ENCODE data around the gene KDM4B.
"Not testable (repeated sequence)": the region's sequence is repeated elsewhere in the genome, so short reads cannot be mapped to it uniquely, and the experiment has no call there.

KDM4B gene

DNA sequence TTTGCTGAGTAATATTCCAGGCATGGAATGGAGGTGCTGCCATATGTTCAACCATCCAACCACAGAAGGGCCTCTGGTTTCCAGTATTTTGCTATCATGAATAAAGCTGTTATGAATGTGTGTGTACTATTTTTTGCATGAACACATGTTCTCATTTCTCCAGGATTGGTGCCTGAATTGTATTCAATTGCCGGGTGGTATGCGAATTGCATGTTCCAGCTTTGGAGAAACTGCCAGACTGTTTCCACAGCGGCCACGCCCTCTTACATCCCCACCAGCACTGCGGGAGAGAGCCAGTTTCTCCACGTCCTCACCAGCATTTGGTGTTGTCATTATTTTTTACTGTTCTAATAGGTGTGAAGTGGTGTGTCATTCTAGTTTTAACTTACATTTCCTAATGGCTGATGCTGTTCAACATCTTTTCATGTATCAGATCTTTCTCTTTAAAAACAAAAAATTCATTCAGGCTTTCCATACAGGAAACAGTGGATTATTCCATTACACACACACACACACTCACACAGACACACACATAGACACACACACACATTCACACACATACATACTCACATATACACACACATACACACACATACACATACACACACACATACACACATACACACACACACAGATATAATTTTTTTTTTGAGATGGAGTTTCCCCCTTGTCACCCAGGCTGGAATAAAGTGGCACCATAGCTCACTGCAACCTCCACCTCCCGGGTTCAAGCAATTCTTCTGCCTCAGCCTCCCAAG is 217.6 kb downstream of the KDM4B start:
- DNase-seq, result no peak

DNA sequence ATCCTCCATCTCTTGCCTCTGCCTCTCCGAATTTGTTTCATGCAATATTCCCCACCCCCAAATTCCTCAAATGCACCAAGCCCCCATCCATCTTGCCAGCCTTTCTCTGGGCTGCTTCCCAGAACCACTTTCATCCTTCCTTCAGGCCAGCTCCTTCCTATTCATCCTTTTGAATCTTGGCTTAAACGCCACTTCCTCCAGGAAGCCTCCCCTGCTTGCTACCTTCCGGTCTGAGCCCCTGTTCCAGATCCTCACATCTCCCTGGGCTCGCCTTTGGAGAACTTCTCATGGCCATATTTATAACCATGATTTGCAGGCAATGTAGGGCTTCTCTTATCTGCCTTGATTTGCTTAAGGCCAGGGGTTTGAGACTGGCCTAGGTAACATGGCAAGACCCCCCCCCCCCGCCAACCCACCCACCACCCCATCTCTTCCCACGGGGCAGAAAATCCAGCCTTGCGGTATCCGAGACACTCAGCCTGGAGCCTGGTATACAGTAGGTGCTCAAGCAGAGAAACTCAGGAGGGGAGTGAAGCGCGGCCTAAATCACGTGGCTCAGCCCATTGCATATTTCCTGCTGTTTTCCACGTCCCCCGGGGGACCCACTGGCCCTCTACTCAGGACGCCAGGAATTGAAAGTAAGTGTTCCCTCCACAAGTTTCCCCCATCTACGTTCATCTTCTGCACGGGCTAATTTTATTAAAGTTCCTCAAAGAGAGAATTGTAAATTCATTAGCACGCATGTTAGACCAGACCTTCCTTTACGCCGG is 219.8 kb downstream of the KDM4B start:
- no peak for DNase-seq

DNA sequence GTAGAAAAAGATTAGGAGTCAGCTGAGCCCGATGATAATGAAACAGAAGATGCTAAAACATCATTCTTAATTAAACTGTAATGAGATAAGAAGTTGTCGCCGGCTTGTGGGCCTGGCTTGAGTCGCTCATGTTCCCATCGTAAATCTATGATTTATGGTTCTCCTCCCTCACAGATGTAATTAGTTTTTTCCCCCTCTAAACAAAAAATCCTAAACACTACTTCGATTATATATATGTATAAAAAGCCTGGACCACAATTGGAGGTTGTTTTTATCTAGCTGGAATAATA is 220.3 kb downstream of the KDM4B start:
- DNase-seq, result no peak

- DNase-seq, result no peak
Observed at GRCh38 chr19:5191091-5191490, 222.2 kb downstream of the KDM4B start.

DNA sequence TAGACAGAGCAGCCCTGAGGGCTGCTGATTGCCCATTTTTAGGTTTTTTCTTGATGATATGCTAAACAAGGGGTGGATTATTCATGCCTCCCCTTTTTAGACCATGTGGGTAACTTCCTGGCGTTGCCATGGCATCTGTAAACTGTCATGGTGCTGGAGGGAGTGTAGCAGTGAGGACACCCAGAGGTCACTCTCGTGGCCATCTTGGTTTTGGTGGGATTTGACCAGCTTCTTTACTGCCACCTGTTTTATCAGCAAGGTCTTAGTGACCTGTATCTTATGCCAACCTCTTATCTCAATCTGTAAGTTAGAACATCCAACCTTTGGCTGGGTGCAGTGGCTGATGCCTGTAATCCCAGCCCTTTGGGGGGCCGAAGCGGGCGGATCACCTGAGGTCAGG is 223.7 kb downstream of the KDM4B start:
- DNase-seq, result no peak

DNA sequence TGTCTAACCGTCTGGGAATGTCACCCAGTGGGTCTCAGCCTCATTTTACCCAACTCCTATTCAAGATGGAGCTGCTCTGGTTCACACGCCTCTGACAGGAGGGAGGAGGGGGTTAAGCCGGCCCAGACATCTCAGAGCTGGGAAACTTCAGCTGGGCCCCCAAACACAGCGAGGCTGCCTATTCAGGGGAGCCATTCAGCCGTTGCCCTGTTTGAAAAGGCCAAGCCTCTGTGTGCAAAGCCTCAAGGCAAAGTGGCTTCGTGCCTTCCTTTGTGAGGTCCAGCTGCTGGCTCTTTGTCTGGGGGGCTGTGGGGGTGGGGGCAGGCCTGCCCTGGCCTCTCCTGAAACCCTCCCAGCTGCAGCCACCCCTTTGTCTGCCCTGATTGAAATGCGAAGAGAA is 224.3 kb downstream of the KDM4B start:
- DNase-seq, result no peak

GRCh38 chr19:5194641-5195040 is 225.7 kb downstream of the KDM4B start:
- no peak for DNase-seq

DNA sequence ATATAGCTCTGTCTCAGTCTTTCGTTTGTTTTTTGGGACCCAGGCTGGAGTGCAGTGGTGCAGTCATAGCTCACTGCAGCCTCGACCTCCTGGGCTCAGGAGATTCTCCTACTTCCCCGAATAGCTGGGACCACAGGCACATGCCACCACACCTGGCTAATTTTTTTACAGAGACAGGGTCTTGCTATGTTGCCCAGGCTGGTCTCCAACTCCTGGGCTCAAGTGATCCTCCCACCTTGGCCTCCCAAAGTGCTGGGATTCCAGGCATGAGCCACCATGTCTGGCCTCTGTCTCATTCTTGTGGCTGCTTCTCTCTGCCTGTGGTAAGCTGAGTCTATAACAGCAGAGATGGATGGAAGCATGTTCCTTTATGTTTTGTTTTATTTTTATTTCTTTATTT is 226.7 kb downstream of the KDM4B start:
- not testable (repeated sequence) for DNase-seq

DNA sequence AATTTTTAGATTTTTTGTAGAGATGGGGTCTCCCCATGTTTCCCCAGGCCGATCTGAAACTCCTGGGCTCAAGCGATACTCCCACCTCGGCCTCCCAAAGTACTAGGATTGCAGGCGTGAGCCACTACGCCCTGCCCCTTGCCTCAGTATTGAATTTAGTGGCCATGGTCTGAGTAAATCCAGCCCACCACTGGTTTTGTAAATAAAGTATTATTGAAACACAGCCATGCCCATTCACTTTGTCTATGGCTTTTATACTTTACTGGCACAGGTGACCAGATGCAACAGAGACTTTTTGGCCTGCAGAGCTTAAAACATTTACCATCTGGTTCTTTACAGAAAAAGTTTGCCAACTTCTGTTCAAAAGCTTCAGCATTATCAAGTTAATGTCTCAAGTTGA is 227.9 kb downstream of the KDM4B start:
- DNase-seq, result no peak

- DNase-seq, result no peak
Observed at GRCh38 chr19:5200844-5201243, 231.9 kb downstream of the KDM4B start.

- DNase-seq, result no peak
Observed at GRCh38 chr19:5202553-5202952, 233.6 kb downstream of the KDM4B start.

Data from activated T-cell treated with anti-CD3 and anti-CD28 coated beads for 4 hours (primary cell).